ENCODE results near the gene ZDHHC1.

DNA sequence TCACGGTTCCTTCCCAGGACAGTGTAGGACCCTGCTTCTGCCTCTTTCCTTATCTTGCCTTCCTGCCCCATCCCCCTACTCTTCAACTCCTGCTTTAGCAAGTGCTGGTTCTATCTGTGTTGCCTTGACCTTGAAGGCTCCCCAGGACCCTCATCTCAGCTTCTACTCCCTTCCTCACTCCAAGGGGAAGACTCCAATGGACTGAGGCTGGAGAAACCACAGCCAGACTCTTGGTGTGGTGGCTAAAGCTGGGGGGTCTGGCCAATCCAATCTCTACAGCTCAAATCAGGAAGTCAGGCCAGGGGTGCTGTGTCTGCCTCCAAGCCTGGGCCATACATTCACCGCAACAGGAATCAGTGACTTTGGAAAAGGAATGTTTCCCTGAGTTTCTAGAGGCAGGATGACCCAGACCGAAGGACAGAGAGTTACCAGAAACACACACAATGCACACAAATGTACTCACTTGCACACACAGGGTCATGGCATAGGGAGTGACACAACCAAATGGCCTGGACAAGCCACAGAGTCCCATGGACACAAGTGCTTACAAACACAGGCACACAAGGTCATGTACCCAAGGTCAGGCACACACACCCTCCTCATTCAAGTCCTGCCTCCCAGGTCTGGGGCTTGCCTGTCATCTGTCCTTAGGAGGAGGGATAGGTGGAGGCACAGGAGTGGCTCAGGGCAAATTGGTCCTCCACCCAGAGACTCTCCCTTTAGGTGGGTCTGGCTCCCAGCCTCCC is 12.9 kb upstream of the ZDHHC1 start:
- TF ChIP-seq, protein P1, sequence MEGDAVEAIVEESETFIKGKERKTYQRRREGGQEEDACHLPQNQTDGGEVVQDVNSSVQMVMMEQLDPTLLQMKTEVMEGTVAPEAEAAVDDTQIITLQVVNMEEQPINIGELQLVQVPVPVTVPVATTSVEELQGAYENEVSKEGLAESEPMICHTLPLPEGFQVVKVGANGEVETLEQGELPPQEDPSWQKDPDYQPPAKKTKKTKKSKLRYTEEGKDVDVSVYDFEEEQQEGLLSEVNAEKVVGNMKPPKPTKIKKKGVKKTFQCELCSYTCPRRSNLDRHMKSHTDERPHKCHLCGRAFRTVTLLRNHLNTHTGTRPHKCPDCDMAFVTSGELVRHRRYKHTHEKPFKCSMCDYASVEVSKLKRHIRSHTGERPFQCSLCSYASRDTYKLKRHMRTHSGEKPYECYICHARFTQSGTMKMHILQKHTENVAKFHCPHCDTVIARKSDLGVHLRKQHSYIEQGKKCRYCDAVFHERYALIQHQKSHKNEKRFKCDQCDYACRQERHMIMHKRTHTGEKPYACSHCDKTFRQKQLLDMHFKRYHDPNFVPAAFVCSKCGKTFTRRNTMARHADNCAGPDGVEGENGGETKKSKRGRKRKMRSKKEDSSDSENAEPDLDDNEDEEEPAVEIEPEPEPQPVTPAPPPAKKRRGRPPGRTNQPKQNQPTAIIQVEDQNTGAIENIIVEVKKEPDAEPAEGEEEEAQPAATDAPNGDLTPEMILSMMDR (IDR thresholded peaks at IDR 0.05), result no peak
- no peak for TF ChIP-seq EP300 (IDR thresholded peaks at IDR 0.05)
- no peak for TF ChIP-seq POLR2AphosphoS5 (IDR thresholded peaks at IDR 0.05)
- no peak for TF ChIP-seq POLR2A (IDR thresholded peaks at IDR 0.05; ENCODE audit: low read depth)
